Upper lobe of left lung (tissue), 4 donors: ENCODE measurements around the gene ZFAND4.
A peak's percentile ranks its signal among the peaks of the same experiment; 100 is the strongest.

Experiments
- EP300 ChIP-seq, 4 donors: sonication (generic); formaldehyde crosslinking; IDR thresholded peaks; one replicate each; pipeline ENCODE4 v1.5.1; 2017; ENCODE audit warnings: antibody characterized with exemption in 4 of 4, control low read depth in 2 of 4
- TF ChIP-seq, protein P1 (sequence below), 6 experiments: fragments of 450-650 bp in 4 of 6; fragments of 200-600 bp in 2 of 6; sonication (generic) in 2 of 6; IDR thresholded peaks; one replicate each; pipeline ENCODE4 v1.5.1; 2016 to 2019; ENCODE audit warnings: antibody characterized with exemption in 6 of 6

DNA sequence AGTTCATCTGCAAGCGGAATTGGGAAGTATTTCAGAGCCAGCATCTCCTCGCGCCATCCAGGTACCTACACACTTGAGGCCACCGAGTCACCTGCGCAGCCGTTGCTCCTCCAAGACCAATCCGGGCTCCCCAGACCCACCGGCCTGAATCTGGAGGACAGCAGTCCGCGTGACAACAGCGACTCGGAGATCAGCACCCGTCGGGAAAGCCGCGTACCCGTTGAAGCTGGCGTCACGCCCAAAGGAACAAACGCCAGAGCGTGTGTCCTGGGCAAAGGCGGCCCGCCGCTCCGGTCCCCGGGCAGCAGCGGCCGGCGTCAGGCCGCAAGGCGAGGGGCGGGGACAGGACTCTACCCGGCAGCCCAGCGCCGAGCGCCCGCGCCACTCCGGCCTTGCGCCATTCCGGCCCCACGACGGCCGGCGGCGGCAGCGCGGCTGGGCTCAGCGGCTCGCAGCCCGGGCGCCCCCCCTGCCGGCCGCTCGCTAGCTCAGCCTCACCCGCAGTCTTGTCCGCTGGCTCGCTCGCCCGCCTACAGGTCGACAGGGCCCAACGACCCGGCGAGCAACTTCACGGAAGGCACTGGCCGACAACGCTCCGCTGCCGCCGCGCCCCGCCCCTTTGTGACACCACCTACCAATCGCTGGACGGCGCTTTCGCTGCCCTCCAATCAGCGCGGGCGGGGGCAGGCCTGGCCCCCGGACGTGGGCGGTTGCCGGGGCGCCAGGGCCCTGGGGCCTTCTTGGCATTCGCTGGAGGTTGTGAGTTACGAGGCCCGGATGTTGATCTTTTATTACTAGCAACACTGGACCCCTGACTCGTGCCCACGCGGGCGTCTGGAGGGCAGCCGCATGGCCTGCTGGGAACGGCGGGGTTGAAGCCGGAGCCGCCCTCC, at the start of gene ZFAND4:
- TF ChIP-seq EP300 (IDR thresholded peaks at IDR 0.05), result peak in 1 of 4 donors; percentile 41
- TF ChIP-seq, protein P1, sequence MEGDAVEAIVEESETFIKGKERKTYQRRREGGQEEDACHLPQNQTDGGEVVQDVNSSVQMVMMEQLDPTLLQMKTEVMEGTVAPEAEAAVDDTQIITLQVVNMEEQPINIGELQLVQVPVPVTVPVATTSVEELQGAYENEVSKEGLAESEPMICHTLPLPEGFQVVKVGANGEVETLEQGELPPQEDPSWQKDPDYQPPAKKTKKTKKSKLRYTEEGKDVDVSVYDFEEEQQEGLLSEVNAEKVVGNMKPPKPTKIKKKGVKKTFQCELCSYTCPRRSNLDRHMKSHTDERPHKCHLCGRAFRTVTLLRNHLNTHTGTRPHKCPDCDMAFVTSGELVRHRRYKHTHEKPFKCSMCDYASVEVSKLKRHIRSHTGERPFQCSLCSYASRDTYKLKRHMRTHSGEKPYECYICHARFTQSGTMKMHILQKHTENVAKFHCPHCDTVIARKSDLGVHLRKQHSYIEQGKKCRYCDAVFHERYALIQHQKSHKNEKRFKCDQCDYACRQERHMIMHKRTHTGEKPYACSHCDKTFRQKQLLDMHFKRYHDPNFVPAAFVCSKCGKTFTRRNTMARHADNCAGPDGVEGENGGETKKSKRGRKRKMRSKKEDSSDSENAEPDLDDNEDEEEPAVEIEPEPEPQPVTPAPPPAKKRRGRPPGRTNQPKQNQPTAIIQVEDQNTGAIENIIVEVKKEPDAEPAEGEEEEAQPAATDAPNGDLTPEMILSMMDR (IDR thresholded peaks at IDR 0.05), result peak; percentile 71 to 98 (median 97)
